Measurements from ENCODE around the gene TM9SF1.

Gene TM9SF1

GRCh38 chr14:24177041-24177825, 18.0 kb downstream of the TM9SF1 start:
- peak; percentile 17 for DNase-seq

GRCh38 chr14:24176599-24176998, 18.6 kb downstream of the TM9SF1 start:
- DNase-seq: no peak

GRCh38 chr14:24172871-24173281, 22.4 kb downstream of the TM9SF1 start:
- DNase-seq: no peak

GRCh38 chr14:24172261-24172860, 22.9 kb downstream of the TM9SF1 start:
- peak; percentile 33 for DNase-seq

GRCh38 chr14:24171422-24172260, 23.6 kb downstream of the TM9SF1 start, which contains the start of gene REC8:
Gene REC8, plus strand, starts transcription at chr14:24172080. Its CDS starts 473 bp downstream, at chr14:24172553.
- DNase-seq: peak; percentile 92

GRCh38 chr14:24167469-24168114, 27.6 kb downstream of the TM9SF1 start:
- peak; percentile 17 for DNase-seq

GRCh38 chr14:24165785-24166184, 29.5 kb downstream of the TM9SF1 start:
- no peak for DNase-seq

GRCh38 chr14:24164518-24164991, 30.7 kb downstream of the TM9SF1 start:
- DNase-seq: no peak

GRCh38 chr14:24162093-24162492, 33.1 kb downstream of the TM9SF1 start:
- DNase-seq: no peak

- peak; percentile 97 for DNase-seq
Measured at GRCh38 chr14:24160850-24161804, 34.1 kb downstream of the TM9SF1 start, which contains the start of gene IRF9. Gene IRF9, plus strand, starts transcription at chr14:24161265. Its CDS starts 880 bp downstream, at chr14:24162145.

GRCh38 chr14:24160499-24160849, 34.8 kb downstream of the TM9SF1 start:
- DNase-seq: no peak

- no peak for DNase-seq
Measured at GRCh38 chr14:24159777-24160498, 35.3 kb downstream of the TM9SF1 start.

- no peak for DNase-seq
Measured at GRCh38 chr14:24157331-24157730, 37.9 kb downstream of the TM9SF1 start.

GRCh38 chr14:24156840-24157239, 38.4 kb downstream of the TM9SF1 start:
- no peak for DNase-seq

- no peak for DNase-seq
Measured at GRCh38 chr14:24155100-24155499, 40.1 kb downstream of the TM9SF1 start.

- DNase-seq: peak; percentile 17
Measured at GRCh38 chr14:24151404-24152080, 43.7 kb downstream of the TM9SF1 start.

- no peak for DNase-seq
Measured at GRCh38 chr14:24150993-24151392, 44.2 kb downstream of the TM9SF1 start.

GRCh38 chr14:24150567-24150966, 44.7 kb downstream of the TM9SF1 start:
- DNase-seq: no peak

GRCh38 chr14:24150061-24150460, 45.2 kb downstream of the TM9SF1 start:
- peak; percentile 14 for DNase-seq

GRCh38 chr14:24149302-24149969, 45.8 kb downstream of the TM9SF1 start:
- DNase-seq: no peak

Measured in femur (tissue), 1 donor.